GM12875 (cell line): Measurements from ENCODE around the gene TRPV6.

ENCODE experiments used
- H3K4me3 ChIP-seq: one replicate; pipeline ENCODE4 v1.5.1; 2011; ENCODE audit warnings: low read depth, low read length, control low read depth
- CTCF ChIP-seq: IDR thresholded peaks from 2 replicates; pipeline ENCODE4 v1.5.1; 2011; ENCODE audit warnings: low read depth, mild to moderate bottlenecking, control low read depth, inconsistent platforms, low read length, moderate library complexity, borderline replicate concordance; ENCODE audit not compliant: insufficient read depth

TRPV6 gene

GRCh38 chr7:142827951-142828500 is 57.5 kb downstream of the TRPV6 start:
- TF ChIP-seq CTCF, result no peak
- H3K4me3 ChIP-seq, result no peak overlapping the region

- no peak overlapping the region for H3K4me3 ChIP-seq
- no peak for TF ChIP-seq CTCF
Observed at GRCh38 chr7:142822714-142823113, 62.8 kb downstream of the TRPV6 start.
